ENCODE measurements around the gene CAPNS2. TPM values are rescaled to one million over a fixed set of nuclear protein-coding genes. Genes with fewer than 3 reads are reported as not detected.

Gene CAPNS2
- total and polyA plus RNA-seq, 2 of the 8 experiments (the other 6 are each of a cell fraction or from before 2014, with no cell fraction given) = not detected

GRCh38 chr16:55534756-55535155 is 31.7 kb upstream of the CAPNS2 start:
- no peak overlapping the region for H4K5ac ChIP-seq (ENCODE audit: insufficient read length, low read depth, low read length)
- H3K4me1 ChIP-seq (replicated peaks in 1 of 4; ENCODE audit: control insufficient read depth in 3 of 4, insufficient read depth in 4 of 4, low read length in 3 of 4) = no peaks in the 10 kb centered on the region
- no peak overlapping the region for H4K91ac ChIP-seq (replicated peaks; ENCODE audit: insufficient read length, low read length)
- ChIA-PET POLR2A (ENCODE audit: partially characterized antibody) (no interaction called here), CTCF (ENCODE audit: partially characterized antibody) (interaction anchor here (2.8 kb wide), 1 partner anchor 70 kb away, joined by 12 read pairs; no protein-coding TSS in a partner anchor)
- H3K4me2 ChIP-seq (ENCODE audit: insufficient read depth in 1 of 2, low read depth in 2 of 2, low read length in 2 of 2) = no peak overlapping the region
- WGBS, 2 experiments (ENCODE audit: extremely low coverage in 1 of 2, insufficient coverage in 1 of 2, insufficient read length in 1 of 2, insufficient replicate concordance in 2 of 2, low coverage in 1 of 2, low lambda C conversion rate in 2 of 2, missing lambda C conversion rate in 1 of 2) = 93% methylated on average over 2 of the region's 2 CpGs; no CpG with 5 or more reads in 1 of the 2 experiments
- no peak overlapping the region for H3K14ac ChIP-seq (ENCODE audit: insufficient read length)
- no peak overlapping the region for H3K4ac ChIP-seq (replicated peaks; ENCODE audit: insufficient read length, low read depth, low read length)
- DNase-seq (ENCODE audit: low read depth in 1 of 2, low spot score in 2 of 2) (no peak), FAIRE-seq (no peak)
- no peak overlapping the region for H3K56ac ChIP-seq (replicated peaks; ENCODE audit: insufficient read length, low read depth, low read length)
- H2BK15ac ChIP-seq (ENCODE audit: low read length) = no peak overlapping the region
- H3K27ac ChIP-seq (ENCODE audit: low read depth, low read length) = no peak overlapping the region
- no peak overlapping the region for H2BK120ac ChIP-seq (replicated peaks; ENCODE audit: low read depth, low read length)
- H3K4me3 ChIP-seq (ENCODE audit: extremely low read depth in 1 of 4, insufficient read depth in 2 of 4, low read depth in 3 of 4, low read length in 4 of 4) = no peak overlapping the region
- no peak overlapping the region for H4K8ac ChIP-seq (ENCODE audit: extremely low read depth, insufficient read depth, low read length)
- no peaks in the 10 kb centered on the region for H3K36me3 ChIP-seq (ENCODE audit: control insufficient read depth in 2 of 4, insufficient read depth in 4 of 4, low read length in 3 of 4)
- no peak overlapping the region for H2BK5ac ChIP-seq (ENCODE audit: low read depth, low read length)
- H2AK5ac ChIP-seq (ENCODE audit: low read depth, low read length) = no peak overlapping the region
- H2AFZ ChIP-seq (ENCODE audit: low read length) = no peak overlapping the region
- no peaks in the 10 kb centered on the region for H3K79me1 ChIP-seq (ENCODE audit: low read depth, low read length)
- H2BK20ac ChIP-seq (ENCODE audit: low read length) = no peak overlapping the region
- no peaks in the 10 kb centered on the region for H3K9me3 ChIP-seq (ENCODE audit: insufficient read depth in 2 of 2, low read depth in 1 of 2, low read length in 1 of 2)
- H3K9ac ChIP-seq (replicated peaks in 1 of 4; ENCODE audit: extremely low read depth in 1 of 4, low read depth in 3 of 4, low read length in 3 of 4) = no peak overlapping the region
- H3K23me2 ChIP-seq (ENCODE audit: low read depth, low read length) = no peaks in the 10 kb centered on the region
- no peak overlapping the region for H2BK12ac ChIP-seq (ENCODE audit: low read depth, low read length)
- H3K79me2 ChIP-seq (ENCODE audit: control insufficient read depth in 1 of 2, insufficient read depth in 2 of 2, low read length in 2 of 2) = no peaks in the 10 kb centered on the region
- H3K18ac ChIP-seq (ENCODE audit: extremely low read depth, low read length) = no peak overlapping the region
- no peak overlapping the region for H3K23ac ChIP-seq (ENCODE audit: insufficient read length)
- H3K27me3 ChIP-seq (replicated peaks in 1 of 4; ENCODE audit: control insufficient read depth in 3 of 4, extremely low read depth in 1 of 4, insufficient read depth in 3 of 4, low read length in 3 of 4) = no peaks in the 10 kb centered on the region
- H4K20me1 ChIP-seq (replicated peaks in 1 of 2; ENCODE audit: control insufficient read depth in 1 of 2, insufficient read depth in 2 of 2, low read length in 2 of 2) = no peaks in the 10 kb centered on the region
- TF ChIP-seq TBP (IDR thresholded peaks at IDR 0.05; ENCODE audit: low read depth, low read length) (no peak), SIRT6 (IDR thresholded peaks at IDR 0.05; ENCODE audit: low read length) (no peak), YY1 (IDR thresholded peaks at IDR 0.05; ENCODE audit: low read depth, low read length) (no peak), CBX8 (IDR thresholded peaks at IDR 0.05; ENCODE audit: borderline replicate concordance, low read depth, low read length) (no peak), GABPA (IDR thresholded peaks at IDR 0.05; ENCODE audit: borderline replicate concordance, insufficient read depth, low read length) (no peak), CTBP2 (IDR thresholded peaks at IDR 0.05; ENCODE audit: borderline replicate concordance, insufficient read depth, insufficient read length, low read length) (no peak), POLR2AphosphoS5 (IDR thresholded peaks at IDR 0.05; ENCODE audit: low read depth, low read length) (no peak), CHD1 (IDR thresholded peaks at IDR 0.05; ENCODE audit: low read depth, low read length) (no peak), RBBP5 (IDR thresholded peaks at IDR 0.05; ENCODE audit: borderline replicate concordance, low read depth, low read length) (no peak), BACH1 (IDR thresholded peaks at IDR 0.05; ENCODE audit: low read length) (no peak), EZH2 (IDR thresholded peaks at IDR 0.05; ENCODE audit: low read depth, low read length, severe bottlenecking) (no peak), FOSL1 (IDR thresholded peaks at IDR 0.05; ENCODE audit: insufficient read depth, low read depth, low read length) (no peak), CBX5 (IDR thresholded peaks at IDR 0.05; ENCODE audit: low read depth, low read length) (no peak), KDM5A (IDR thresholded peaks at IDR 0.05; ENCODE audit: low read length) (no peak), SP4 (IDR thresholded peaks at IDR 0.05; ENCODE audit: low read length) (no peak), KDM1A (IDR thresholded peaks at IDR 0.05; ENCODE audit: borderline replicate concordance, low read length) (no peak)
